Measurements from ENCODE around the gene NAA60.

The NAA60 gene

DNA sequence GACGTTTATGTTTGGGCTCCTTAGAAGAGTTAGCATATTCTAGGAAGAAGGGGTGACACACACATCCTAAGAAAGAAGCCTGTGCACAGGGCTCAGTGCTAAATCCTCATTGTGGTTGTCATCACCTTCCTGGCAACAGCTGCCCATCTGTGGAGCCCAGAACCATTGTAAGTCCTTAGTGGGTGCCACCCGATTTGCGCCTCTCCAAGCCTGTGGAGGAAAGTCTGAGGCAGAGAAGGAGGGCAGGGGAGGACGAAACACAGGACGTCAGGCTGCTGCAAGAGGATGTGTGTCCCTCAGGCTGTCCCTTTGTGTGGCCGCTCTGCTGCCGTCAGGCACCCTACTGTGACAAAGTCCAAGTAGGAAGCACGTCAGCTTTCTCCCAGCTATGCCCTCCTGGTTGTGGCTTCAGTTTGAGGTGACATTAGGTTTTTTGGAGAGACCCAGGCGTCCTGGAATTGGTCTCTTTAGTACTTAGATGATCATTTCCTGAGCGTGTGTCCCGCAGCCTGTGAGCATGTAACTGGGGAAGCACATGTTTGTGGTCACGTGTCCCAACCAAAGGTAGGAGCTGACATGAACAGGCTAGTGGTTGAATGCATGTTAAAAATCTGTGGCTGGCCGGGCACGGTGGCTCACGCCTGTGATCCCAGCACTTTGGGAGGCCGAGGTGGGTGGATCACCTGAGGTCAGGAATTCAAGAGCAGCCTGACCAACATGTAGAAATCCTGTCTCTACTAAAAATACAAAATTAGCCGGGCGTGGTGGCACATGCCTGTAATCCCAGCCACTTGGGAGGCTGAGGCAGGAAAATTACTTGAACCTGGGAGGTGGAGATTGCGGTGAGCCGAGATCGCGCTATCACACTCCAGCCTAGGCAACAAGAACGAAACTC, 68.1 kb downstream of the NAA60 start:
- DNase-seq = no peak

DNA sequence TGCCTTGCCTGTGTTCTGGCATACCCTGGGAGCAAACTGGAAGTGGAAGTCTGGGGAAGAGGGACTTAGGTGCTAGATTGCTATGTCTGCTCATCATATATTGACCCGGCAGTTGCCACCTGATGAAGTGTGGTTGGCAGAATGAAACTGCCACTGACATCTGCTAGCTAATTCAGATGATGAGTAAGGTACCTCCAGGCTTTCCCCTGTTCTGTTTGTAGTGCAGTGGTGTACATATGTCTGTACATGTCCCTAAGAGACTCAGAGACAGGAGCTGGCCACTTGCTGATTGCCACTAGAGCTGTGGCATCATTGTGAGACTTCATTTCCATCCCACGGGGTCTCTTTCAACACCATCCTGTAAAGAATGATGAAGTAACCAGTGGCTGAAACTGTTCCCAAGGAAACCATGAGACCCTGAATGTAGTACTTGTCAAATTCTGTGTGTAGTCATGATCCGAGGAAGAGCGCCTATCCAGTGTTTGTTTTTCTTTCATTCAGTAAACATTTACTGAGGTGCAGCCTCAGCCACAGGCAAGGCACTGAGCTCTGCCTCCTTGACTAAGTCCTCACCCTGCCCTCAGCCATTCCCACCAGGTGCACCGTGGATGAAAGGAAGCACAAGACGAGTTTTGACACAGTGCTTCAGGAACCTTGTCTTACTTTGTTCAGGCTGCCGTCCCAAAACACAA, 70.6 kb downstream of the NAA60 start:
- no peak for DNase-seq

DNA sequence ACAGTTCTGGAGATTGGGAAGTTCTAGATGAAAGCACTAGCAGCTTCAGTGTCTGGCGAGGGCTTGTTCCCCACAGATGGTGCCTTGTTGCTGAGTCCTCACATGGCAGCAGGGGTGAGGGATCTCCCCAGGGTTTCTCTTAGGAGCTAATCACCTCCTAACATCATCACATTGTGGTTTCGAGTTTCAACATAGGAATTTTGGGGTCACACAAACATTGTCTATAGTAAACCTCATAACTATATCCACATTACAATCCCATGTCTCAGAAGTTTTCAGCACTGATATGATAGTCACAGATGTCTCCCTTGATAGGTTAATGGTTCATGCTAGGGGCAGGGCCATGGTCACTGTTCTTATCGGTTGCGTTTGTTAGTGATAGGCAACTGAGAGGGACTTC, 71.1 kb downstream of the NAA60 start:
- no peak for DNase-seq

DNA sequence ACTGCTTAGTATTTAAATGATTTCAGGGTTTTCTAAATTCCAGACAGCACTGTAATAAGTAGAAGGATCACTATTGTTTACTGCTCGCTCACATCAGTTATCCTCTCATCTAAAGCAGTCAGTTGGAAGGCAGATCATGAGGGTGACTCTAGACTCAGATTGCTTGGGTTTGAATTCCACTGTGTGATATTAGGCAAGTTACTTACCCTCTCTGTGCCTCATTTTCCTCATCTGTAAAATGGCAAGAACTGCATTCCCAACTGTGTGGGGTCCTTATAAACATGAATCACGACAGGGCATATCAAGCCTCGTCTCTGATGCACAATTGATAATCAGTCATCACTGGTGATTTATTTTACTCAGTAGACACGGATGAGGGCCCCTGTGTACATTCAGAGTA, 72.4 kb downstream of the NAA60 start:
- DNase-seq = no peak

DNA sequence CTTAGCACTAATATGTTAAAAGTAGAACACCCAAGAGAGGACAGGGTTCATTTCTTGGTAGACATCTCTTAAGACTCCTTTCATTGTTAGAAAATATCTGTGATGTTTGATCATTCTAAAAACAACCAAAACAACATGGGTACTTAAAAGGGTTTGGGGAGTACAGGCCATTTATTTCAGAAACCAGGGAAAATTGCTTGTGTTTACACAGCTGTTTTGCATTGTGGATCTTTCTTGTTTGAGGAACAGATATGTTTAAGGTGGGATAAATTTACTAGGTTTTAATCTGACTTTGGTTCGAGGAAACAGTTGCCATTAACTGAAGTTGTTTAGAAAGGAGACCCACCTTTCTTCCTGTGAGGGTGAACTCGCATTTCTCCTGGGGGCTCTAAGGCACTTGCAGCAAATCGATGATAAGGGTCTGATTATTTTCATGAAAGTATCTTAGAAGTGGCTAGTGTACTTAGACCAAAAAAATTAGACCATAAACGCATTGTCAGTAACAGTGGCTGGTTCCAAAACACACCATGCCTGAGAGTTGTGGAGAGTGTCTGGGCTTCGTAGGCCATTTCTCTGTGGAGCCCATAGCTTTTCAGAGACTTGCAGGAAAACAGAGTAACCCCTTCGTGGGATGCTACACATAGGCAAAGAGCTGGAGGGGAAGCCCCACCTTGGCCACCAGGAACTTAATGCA, 75.0 kb downstream of the NAA60 start:
- no peak for DNase-seq

DNA sequence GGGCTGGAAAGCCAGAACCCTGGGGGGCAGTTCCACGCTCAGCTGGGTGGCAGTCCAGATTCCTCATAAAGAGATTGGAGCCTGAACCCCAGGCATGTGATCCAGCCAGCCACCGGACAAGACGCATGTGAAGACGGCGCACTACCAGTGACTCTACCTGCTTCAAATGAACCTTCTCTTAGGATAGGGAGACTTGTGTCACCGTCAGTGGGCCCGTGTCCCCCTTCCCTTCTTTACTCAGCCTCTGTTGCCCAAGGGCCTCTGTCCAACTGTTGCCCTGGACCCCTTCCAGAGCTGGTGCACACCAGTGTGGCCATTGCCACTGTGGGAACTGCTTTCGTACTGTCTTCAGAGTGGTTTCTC, 75.5 kb downstream of the NAA60 start:
- no peak for DNase-seq

DNA sequence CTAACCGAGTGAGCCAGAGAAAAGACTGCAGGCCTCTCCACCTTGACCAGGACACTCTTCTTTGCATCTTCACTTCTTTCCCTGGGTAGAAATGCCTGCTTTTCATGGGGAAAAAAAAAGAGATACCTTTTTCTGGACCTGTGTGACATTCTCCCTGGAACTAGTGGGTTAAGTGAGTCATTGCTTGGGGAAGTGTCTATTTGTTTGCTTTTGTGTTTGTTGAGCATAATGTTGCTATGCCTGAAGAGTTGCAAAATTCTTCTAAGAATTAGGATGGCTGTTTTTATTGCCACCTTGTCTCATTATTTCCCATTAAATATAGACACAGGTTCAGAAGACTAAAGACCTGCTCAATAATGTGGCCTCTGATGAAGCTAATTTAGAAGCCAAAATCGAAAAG, 76.1 kb downstream of the NAA60 start:
- no peak for DNase-seq

DNA sequence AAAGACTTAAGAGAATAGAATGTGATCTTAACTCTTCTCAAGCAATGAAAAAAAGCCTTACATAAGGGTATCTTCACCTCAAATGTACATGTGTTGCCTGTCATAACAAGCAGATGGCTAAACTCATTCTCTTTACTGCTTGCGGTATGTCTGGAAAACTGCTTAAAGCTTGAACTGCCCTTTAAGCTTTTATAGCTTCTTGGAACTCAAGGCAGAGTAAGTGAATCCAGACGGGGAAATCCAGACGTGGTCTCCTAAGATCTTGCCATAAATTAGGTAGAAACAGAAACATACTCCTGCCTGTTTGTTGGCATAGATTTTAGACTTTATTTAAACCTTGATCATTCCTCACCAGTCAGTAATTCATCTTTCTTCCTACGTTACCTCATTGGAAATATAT, 76.9 kb downstream of the NAA60 start:
- no peak for DNase-seq

DNA sequence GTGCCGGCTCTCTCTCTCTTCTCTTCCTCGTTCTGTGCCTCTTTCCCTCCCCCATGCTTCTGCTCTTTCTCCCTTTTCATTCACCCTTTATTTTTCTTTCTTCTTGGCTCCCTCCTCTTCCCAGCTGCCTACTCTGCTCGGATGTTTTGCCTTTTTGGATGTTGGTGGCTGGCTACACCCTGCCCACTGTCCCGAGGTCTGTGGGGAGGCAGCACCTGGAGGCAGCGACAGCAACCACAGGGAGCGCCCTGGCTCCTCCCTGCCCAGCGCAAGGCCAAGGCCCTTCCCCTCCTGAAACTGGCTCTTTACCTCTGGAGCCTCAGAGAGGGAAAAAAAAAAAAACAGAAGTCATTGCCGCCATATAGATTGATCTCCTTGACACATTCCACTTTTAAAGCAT, 77.4 kb downstream of the NAA60 start:
- DNase-seq = no peak

DNA sequence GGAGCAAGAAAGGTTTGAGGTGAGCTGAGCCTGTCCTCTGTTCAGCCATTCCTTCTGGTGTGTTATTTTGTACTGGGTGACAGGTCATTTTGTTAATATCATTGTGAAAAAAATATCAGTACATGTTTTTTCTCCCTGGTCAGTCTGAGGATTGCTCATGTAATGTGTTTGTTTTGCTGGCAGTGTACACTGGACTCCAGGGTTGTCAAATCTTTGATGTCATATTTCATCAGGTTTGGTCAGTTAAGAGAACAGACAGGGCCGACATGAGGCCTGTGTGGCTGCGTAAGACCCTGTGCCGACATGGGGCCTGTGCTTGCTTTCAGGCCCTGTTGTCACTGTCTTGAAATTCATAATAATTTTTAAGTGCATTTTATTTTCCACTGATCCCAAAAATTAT, 79.8 kb downstream of the NAA60 start:
- DNase-seq = no peak

DNA sequence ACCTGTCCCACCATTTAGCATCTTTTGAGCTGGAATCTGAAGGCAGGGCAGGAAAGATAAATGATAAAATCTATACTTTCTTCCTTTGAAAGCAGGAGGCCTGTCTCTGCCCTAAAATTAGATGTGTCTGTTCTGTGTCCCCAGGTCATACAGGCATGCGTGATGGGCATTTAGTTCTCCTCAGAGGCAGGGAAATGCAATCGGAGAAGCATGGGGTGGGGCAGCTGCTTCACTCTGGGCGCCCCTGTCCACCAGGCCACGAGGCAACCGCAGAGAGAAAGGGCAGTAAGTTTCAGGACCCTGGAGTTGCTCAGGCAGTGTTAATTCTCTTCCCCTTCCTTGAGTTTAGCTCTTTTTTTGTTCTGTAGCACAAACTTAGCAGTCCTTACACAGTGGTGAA, 82.5 kb downstream of the NAA60 start:
- DNase-seq = no peak

DNA sequence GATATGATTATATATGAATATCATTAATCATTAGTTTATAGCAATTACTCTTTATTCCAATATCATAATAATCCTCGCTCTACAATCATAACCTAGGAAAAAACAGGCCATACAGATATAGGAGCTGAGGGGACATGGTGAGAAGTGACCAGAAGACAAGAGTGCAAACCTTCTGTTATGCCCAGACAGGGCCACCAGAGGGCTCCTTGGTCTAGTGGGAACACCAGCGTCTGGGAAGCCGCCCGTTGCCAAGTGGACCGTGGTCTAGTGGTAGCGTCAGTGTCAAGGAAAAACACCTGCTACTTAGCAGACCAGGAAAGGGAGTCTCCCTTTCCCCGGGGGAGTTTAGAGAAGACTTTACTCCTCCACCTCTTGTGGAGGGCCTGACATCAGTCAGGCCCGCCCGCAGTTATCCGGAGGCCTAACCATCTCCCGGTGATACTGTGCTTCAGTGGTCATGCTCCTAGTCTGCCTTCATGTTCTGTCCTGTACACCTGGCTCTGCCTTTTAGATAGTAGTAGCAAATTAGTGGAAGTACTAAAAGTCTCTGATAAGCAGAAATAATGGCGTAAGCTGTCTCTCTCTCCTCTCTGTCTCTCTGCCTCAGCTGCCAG, 83.8 kb downstream of the NAA60 start:
- DNase-seq = peak; percentile 40

DNA sequence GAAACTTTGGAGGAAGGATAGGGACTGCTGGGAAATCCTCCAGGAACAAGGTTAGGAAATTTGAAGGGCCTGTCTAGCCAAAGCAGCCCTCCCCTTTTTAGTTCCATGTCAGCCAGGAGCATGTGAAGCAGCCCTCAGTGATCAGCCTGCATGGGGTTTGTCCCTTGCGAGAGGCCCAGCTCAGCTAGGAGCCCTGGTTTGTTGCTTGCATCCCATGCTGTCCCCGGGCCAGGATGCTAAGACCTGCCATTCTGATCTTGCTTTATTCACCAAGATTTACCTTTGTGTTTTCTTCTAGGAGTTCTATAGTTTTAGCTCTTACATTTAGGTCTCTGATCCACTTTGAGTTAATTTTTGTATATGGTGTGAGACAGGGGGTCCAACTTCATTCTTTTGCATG, 84.9 kb downstream of the NAA60 start:
- DNase-seq = no peak

DNA sequence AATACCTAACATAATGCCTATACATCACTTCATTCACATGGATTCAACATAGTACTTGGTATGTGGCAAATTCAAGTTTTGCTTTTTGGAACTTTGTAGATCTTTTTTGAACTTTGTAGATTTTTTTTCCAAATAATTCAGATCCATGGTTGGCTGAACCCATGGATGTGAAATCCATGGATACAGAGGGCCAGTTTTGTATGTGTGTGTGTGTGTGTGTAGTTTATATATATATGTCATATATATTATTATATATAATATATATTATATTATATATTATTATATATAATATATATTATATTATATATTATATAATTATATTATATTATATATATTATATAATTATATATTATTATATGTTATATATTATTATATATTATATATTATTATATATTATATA, 85.7 kb downstream of the NAA60 start:
- no peak for DNase-seq

DNA sequence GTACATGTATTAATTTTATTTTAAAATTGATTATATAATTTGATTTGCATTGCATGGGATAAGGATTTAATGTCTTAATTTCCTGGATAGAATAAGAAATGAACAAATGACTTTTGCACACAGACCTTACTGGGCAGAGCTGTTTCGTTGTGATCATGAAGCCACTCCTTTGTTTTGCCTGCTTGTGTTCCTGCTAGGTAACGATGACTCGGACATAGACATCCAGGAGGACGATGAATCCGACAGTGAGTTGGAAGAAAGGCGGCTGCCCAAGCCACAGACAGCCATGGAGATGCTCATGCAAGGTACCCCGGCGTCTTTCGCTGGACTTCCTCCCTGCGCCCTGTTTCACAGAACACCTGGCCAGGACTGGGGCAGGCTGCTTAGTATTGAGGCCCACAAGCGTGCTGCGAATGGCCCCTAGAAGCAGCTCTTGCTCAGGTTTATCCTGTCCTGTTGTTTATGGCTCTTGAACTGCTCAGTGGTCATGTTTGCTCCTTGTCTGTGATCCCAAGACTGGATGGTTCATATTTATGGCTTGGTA, 87.0 kb downstream of the NAA60 start:
- no peak for DNase-seq

DNA sequence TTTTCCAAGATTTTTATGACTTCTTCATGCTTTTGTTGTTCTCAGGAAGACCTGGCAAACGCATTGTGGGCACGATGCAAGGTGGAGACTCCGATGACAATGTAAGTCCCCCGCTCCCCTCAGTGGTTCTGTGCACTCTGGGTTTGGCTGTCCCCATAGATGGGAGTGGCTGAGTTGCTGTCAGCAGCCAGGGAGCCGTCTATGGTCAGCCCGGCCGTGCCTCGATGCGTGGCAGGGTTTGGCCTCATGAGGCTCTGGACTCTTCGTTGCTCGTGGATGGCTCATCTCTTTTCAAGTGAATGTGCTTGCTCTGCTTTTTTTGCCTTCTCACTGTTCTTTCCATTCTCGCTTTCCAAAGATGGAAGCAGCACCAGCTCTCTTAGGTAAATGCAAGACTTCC, 89.3 kb downstream of the NAA60 start:
- DNase-seq = no peak

DNA sequence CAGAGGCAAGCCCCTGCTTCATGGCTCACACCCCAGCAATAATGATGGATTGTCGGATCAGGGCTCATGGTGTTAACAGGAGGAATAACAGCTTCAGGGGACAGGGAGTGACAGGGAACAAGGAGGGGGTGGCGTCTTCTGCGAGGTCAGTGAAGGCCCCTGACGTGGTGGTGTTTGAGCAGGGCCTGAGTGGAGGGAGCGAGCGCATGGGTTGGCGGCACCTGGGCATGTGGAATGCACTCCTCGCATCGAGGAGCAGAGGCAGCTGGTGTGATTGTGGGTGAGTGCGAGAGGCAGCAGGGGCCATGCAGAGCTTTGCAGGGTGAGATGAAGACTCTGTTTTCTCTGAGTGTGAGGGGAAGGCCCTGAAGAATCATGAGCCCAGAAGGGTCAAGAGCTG, 90.6 kb downstream of the NAA60 start:
- no peak for DNase-seq

DNA sequence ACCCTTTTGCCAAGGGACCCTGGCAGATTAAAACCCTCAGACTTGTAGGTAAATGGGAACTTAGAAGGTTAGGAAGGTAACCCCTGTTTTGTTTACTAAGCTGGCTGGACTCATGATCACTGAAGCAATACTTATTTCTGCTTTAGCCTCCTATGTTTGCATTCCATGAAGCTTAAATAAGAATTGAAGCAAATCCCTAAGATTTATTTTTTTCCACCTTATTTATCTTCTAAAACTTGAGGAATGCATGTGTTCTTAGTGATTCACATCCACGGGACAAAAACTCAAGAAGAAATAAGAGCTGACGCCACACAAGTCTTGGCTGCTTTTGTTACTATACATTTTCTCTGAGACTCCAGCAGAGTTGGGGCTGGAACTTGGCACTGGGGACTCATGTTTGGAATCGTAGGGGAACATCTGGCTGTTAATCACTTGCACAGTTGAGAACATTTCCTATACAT, 92.8 kb downstream of the NAA60 start:
- DNase-seq = no peak
